Head of caudate nucleus (tissue), 42 donors: ENCODE results near the gene GATAD2B.

ENCODE experiments used
- DNase-seq, 42 donors: peaks; one replicate each; pipeline versions ENCODE4 v3.0.0 to v3.0.0-alpha.2; 2020 to 2021; ENCODE audit warnings: mixed read lengths in 7 of 42
- intact Hi-C: fragments of 100-400 bp; cut with DNase I; formaldehyde crosslinking; loops from one replicate; pipeline ENCODE4 v1.15.0; 2022

The GATAD2B gene

DNA sequence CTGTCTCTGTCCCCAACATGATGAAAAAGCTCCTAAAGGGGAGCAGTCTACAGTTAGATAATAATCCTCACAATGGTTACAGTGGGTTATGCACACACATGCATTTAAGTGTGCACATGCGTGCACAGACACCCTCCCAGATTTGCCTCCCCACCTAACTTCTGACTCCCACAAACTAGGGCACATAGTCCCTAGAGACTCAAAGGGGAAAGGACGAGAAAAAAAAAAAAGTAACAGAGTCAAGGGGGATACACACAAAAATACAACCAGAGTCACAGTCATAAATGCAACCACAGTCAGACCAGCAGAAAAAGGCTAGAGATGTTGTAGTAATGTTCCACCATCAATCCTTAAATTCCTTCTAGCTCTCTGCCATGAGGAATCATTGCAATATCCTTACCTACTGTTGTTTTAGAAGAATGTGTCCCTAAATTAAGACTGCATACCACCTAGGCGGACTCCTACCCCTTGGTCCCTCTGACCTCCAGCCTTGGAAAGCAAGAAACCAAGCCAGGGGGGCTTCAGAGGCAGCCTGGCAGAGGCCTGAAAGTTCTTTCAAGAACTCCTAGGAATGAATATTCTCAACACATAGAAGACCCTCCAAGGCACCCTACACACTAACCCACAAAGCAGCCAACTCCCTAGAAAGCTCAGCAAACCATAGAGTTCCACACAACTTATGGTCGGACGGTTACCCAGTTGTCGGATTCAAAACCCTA, 34.4 kb upstream of the GATAD2B start:
- DNase-seq = no peak
- intact Hi-C loops = loop anchor here (10.0 kb wide), 1 partner anchor 162 kb away; no protein-coding TSS in a partner anchor

DNA sequence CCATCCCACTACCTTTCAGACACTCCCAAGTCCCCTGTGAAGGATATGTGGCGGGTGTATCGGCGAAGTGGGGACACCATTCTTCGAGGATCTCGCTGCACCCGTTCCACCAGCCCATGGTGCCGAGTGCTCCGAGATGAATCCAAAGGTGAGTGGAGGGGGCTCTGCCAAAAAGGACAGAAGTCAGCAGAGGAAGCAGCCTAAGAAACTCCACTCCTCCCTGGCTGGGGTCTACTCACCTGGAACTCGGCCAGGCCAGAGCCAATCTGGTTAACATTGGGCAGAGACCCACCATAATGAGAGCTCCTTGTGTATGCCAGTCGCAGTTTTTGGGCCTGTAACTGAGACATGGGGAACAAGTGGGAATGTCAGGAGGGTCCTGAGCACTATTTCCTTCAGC, 32.1 kb upstream of the GATAD2B start:
- no peak for DNase-seq
- intact Hi-C loops = loop anchor here (10.0 kb wide), 1 partner anchor 160 kb away; no protein-coding TSS in a partner anchor

DNA sequence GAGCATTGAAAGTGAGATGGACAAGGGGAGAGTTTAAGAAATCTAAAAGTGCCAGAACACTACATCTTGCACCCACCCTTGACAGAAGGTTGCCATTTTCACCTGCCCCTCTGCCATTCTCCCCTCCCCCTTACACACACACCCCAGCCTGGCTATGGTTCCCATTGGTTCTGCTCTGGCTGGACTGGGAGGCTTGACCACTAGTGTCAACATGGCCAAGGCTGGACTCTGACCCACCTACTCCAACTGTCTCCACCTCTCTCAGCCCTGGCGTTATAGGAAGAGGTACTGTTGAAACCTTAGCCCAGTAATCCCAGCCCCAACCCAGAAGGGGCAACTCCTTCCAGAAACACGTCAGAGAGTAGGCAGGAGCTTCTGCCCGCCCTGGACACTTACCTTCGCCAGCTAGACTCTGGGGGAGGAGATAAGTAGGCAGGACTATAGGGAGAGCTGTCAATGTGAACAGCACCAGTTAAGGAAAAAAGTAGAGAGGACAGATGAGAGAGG, 31.1 kb upstream of the GATAD2B start:
- DNase-seq = no peak
- intact Hi-C loops = loop anchor here (10.0 kb wide), 1 partner anchor 159 kb away; no protein-coding TSS in a partner anchor

DNA sequence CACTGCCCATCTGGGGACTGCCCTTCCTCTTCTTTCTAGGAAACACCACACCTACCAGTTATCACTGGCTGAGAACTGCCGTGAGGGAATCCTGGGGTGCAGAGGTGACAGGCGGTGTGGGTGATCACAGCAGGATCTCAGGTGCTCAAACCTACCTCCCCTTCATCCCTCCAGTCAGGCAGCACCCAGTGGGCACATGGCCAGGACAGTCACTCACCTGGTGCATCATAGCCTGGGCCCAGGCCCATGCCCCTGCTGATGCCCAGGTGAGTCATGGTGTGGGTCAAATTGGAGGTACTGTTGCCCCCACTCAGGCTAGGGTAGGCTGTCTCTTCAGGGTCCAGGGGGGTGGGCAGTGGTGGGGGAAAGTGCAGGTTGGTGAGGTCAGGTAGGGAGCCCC, 29.0 kb upstream of the GATAD2B start:
- no peak for DNase-seq
- intact Hi-C loops = loop anchor here (10.0 kb wide), 1 partner anchor 157 kb away; no protein-coding TSS in a partner anchor

DNA sequence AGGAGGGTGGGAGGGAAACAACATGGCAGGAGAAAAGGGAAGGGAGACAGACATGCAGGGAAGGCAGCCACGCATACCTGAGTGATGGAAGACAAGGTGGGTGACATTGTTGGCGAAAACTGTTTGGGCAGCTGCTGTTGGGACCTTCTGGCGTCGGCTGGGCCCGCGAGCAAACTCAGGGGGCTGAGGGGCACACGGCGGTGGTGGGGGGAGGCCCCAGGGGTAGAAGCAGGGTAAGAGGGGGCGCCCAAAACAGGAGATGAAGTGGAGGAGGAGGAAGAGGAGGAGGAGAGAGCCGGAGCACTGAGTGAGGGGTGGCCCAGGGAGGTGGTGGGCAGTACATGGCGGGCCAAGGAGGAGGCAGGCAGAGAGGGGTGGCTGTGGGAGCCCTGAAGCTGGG, 28.4 kb upstream of the GATAD2B start:
- intact Hi-C loops = loop anchor here (10.0 kb wide), 1 partner anchor 156 kb away; no protein-coding TSS in a partner anchor
- no peak for DNase-seq

DNA sequence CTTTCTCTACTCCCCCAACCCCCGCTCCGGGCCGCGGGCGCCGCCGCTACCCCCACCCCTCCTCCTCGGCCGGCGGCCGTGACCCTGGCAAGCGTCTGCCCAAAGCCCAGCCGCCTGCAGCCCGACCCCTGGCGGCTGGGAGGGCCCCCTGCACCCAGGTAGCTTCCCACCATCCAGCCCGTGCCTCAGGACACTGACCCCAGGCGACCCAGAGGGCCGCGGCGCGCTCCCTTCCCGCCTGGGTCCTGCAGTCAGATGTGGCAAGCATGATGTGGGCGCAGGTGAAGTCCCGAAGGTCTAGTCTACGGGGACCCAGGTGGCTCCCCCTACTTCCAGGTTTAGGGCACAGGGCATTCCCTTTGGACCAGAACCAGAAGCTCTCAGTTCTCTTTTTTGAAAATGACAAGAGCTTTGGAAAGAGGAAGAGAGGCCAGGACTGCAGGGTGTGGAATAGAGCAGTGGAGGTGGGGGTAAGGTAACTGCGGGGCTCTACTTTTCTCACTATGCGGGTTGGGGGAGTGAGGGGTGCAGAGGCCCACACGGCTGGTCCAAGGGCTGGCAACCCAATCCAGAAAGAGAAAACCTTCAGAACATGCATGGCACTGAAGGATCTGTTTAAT, 24.0 kb upstream of the GATAD2B start, which contains the start of gene DENND4B:
TSS of gene DENND4B (minus strand) at position 97 of the 620 bp plus-strand sequence. CDS start 2,344 bp downstream, outside the sequence.
- intact Hi-C loops = loop anchor here (2.0 kb wide), 1 partner anchor 24 kb away; the partner anchor contains the start of gene GATAD2B
- DNase-seq = peak; percentile 48 to 94 (median 85)

DNA sequence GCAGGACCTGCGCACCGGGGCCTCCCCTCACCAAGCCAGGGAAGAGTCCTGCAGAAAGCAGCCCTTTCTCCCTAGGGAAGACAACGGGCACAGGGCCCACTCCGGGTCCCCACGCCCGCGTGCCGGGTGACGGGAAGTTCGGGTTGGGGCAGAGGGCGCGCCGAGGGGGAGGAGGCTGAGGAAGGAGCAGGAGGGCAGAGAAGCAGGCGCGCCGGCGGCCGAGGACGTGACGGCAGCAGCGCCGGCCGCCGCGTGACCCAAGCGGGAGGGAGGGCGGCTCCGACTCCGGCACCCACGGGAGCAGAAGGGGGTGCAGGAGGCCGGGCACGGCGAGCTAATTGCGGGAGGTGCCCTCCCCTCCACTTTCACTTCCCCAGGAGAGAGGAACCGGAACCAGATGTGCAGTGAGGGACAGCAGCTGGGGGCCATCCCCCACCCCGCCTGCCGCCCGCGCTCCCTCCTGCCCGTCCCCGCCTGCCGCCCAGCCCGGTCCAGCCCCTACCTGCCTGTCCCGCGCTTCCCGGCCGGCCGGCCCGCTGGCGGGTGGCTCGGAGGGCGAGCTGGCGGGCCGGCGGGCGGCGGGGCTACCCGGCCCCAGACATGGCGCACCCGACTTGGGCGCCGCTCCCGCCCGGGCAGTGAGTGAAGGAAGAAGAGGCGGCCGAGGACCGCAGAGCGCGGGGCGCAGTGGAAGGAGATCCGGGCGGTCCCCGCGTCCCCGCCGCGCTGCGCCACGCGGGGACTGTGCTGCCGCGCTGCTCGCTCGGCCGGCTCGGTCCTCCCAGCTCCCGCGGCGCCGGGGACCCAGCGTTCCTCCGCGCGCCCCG, 23.2 kb upstream of the GATAD2B start:
- intact Hi-C loops = loop anchor here (2.0 kb wide), 1 partner anchor 23 kb away; the partner anchor contains the start of gene GATAD2B
- peak; percentile 53 to 91 (median 84) for DNase-seq

DNA sequence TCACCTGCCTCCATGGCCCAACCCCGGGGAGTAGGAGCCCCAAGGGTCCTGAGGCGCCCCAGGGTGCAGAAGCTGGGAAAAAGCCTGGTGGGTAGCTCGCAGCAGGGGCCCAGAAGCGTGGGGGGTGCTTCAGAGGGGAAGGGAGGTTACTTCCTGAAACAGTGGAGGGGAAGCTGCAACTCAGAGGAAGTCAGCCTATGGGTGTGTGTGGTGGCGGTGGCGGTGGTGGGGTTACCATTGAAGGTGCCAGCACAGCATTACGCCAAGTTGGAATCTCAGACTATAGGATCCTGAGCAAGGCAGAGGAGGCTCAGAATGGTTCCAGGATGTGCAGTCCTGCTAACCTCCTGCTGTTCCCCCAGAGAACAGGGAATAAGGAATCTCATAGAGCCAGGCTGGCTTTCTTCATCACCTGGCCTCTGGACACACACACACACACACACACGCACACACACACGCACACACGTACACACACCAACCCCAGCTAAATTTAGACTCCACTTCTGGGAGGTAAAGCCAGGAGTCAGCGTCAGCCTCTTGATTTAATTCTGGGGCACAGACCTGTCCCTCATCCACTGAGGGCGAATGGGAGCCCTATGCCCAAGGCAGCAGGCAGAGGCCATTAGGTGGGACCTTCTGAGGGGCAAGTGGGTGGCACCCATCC, 22.5 kb upstream of the GATAD2B start:
- peak in 23 of 42 donors; percentile 18 to 62 (median 42) for DNase-seq
- intact Hi-C loops = no loop called here

DNA sequence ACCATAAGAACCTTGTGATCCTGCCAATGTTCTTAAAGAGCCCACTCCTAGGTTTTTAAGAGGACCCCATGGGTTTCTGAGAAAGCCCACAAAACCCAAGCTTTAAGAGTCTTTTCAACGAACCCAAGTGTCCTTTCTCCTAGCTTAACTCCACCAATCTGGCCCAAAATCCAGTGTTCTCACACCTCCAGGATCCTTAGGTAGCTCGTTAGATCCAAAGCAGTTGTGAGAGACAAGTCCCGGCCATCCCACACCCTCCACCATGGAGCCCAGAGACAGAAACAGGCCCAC, 22.0 kb upstream of the GATAD2B start:
- intact Hi-C loops = no loop called here
- DNase-seq = no peak

DNA sequence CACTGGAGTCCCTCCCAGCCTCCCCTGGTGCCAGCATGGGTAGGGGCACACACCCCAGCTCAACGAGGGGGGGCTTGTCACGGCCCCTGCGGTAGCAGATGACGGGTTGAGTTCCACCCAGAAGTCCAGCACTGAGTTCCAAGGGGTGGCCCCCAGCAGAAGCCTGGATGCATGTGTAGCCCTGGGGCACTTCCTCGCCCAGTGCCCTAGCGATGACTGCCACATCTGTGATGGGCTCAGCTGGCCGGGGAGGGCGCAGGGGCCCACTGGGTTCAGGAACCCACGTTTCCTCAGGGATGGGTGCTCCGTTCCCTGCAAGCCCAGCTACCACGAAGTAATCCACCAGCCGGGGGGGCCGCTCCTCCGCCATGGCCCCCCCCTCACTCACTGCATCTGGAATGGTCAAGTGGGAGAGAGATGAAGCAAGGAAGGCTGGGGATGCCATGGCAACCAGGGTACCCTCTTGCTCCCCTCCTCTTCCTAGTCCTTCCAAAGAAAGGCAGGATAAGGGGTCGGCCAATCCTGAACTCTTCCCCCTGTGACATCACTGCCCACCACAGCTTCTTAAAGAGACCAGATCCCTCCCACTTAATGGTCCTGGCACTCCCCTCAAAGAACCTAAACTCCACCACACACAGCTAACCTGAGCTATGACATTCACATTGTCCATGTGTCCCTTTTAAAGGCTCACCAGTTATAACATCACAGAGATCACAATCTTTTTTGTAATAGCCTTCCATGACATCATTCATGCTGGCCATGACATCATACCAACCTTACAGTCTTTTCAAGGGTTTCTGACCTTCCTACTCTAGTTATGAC, 21.4 kb upstream of the GATAD2B start:
- intact Hi-C loops = no loop called here
- no peak for DNase-seq

DNA sequence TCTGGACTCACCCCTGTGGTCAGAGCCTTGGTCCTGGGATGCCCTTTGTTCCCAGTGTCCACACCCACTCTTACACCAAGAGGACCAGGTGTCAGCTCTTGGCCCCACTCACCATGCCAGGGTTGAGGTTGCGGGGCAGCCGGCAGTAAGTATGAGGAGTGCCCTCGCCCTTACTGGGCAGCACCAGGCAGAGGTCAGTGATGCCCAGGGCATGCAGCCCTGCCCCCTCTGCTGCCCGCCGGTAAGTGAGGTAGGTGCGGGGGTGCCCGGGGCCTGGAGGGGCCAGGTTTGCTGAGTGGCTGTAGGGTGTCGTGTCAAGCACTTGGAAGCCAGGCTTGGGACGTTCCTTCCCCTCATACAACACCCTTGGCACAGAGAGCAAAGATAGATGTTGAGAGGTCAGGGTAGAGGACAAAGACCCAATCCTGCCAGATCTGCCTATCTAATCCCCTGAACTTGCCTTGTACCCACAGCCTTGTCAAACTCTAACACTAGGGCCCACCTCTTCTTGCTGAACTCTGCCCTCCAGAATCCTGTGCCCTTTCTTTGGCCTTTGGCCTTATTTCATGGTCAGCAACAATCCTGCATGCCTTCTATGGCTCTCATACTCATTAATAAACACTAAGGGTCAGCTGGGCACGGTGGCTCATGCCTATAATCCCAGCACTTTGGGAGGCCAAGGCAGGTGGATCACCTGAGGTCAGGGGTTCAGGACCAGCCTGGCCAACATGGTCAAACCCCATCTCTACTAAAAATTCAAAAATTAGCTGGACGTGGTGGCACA, 20.2 kb upstream of the GATAD2B start:
- DNase-seq = no peak
- intact Hi-C loops = no loop called here

DNA sequence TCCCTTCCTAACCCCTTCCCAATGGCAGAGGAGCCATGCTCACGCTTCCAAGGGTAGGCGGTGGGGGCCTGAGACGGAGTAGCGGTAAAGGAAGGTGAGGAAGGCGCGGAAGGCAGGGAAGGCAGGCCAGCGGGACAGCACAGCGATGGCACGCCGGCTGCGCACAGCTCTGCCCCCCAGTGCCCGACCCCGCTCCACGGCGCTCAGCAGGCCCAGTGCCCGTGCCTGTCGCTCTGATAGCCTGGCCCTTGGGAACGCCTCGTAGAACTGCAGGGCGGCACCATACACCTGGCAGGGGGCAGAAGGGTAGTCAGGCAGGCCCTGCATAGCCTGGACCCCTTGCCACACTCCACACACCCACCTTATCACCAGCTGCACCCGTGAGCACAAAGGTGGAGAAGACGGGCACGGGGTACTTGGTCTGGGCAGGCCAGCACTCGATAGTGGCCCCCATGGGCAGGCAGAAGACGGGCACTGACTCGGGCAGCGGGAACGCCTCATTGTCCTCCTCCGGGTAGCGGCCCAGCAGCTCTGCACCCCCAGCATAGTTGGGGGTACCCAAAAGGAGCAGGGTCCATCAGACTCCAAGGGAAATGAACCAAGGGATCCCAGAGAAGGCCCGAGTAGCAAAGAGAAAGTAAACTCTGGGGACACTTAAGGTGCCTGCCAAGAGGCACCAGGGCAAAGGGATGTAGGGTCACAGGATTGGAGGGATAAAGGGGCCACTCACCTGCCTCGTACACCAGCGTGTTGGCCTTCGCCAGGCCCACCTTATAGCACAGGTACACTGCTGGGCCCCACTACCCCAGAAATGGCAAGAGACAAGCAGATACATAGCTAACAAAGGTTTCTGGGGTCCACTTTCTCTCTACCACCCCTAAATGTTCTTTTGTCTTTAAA, 19.3 kb upstream of the GATAD2B start:
- intact Hi-C loops = no loop called here

DNA sequence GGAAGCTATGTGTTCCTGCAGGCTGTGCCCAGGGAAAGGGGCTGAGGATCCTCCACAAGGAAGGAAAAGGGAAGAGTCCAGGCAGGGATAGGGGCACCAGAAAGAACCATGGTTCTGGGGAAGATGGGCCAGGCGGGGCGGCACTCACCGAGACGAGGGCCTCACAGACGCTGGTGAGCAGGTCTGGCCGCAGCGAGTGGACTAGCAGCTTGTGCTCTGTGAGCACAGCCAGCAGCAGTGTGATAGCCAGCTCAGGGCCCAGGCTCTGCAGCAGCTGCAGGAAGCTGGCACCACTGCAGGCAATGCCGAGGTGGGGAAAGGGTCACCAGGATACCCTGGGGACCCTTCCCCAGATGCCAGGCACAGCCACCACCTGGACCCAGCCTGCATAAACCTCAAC, 18.0 kb upstream of the GATAD2B start:
- intact Hi-C loops = no loop called here
- DNase-seq = peak in 1 of 42 donors; percentile 24

More for the DNA sequence above, 19.3 kb upstream of the GATAD2B start:
- no peak for DNase-seq

DNA sequence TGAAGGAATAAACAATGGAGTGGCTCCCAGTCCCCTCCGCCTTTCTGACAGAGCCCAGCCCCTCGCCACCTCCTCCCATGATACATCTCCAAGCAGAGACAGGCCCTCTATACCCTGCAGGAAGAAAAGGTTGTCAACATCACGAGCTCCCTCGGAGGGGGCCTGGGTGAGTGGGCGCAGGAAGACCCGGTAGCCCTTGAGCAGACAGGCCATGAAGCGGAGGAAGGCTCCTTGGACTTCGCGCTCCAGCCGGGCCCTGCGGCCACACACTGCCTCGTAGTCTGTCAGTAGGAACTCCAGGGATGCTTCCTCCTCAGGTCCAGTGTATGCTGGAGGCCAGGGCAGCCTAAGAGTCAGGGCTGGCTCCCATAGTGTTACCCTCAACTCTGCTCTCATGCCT, 16.7 kb upstream of the GATAD2B start:
- DNase-seq = no peak
- intact Hi-C loops = no loop called here

DNA sequence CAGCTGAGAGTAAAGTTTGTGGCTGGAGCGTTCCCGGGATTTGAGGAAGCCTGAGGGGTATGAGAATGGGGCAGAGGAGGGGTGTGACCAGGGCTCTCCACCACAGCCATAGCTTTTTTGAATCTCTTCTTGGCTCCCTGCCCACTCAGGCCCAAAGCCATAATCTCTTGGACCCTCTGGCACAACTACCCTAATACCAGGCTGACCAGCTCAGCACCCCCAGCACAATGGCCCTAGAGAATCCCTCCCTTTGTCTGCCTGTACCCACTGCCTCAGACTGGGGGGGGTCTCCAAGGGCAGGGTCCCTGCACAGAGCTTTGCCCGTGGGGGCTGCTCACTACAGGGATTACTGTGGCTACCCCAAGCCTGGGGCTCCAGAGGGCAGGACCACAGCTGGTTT, 16.2 kb upstream of the GATAD2B start:
- intact Hi-C loops = no loop called here
- DNase-seq = no peak

DNA sequence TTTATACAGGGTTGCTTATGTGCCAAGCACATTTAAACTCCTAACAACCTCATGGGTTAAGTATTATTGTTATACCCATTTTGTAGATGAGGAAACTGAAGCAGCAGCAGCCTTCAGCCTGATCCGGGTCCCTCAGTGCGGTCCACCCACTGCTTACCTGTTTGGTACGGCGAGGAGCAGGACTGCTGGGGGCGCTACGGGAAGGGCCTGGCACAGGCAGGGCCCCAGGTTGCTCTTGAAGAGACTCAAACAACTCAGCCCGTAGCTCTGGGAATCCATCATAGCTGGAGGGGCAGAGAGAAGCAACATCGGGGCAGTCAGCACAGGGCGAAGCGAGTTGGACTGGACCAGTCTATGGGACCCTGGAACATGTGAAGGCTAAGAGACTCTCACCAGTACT, 14.6 kb upstream of the GATAD2B start:
- intact Hi-C loops = no loop called here
- no peak for DNase-seq
